Kidney (tissue), 22 donors: Measurements from ENCODE around the gene TCEA3. TPM values are rescaled to one million over a fixed set of nuclear protein-coding genes. Genes with fewer than 3 reads are reported as not detected.

Experiments used
- DNase-seq, 5 donors: peaks; one replicate each; pipeline ENCODE4 v3.0.0-alpha.2; 2013 to 2020
- FAIRE-seq: peaks from 2 replicates; lab custom pipeline; 2012; peaks lifted over from hg19 to GRCh38; lab: Jason Lieb, UNC
- H3K27ac ChIP-seq, 2 donors: one replicate each; pipeline ENCODE4 v1.7.0; 2013; ENCODE audit warnings: low read depth in 2 of 2, low read length in 2 of 2, inconsistent platforms in 1 of 2
- H3K27me3 ChIP-seq: one replicate; pipeline ENCODE4 v1.7.1; 2013; ENCODE audit warnings: low read length, inconsistent platforms; ENCODE audit not compliant: control insufficient read depth, insufficient read depth
- H3K36me3 ChIP-seq, 3 donors: one replicate each; pipeline versions ENCODE4 v1.7.0 to v1.7.1; 2013; ENCODE audit warnings: low read length in 3 of 3, control low read depth in 1 of 3, inconsistent platforms in 1 of 3; ENCODE audit not compliant: insufficient read depth in 3 of 3, control insufficient read depth in 2 of 3
- H3K4me1 ChIP-seq, 3 donors: one replicate each; pipeline versions ENCODE4 v1.7.0 to v1.7.1; 2013; ENCODE audit warnings: low read length in 3 of 3, inconsistent platforms in 1 of 3, low read depth in 1 of 3; ENCODE audit not compliant: control insufficient read depth in 2 of 3, insufficient read depth in 2 of 3
- H3K4me3 ChIP-seq, 3 donors: one replicate each; pipeline versions ENCODE4 v1.7.0 to v1.8.1; 2013; ENCODE audit warnings: low read length in 3 of 3, control low read depth in 1 of 3, inconsistent platforms in 1 of 3
- H3K9ac ChIP-seq, 3 donors: one replicate each; pipeline versions ENCODE4 v1.7.0 to v1.7.1; 2013; ENCODE audit warnings: low read length in 3 of 3, control low read depth in 1 of 3, inconsistent platforms in 1 of 3
- H3K9me3 ChIP-seq, 3 donors: one replicate each; pipeline versions ENCODE4 v1.7.0 to v1.7.1; 2013; ENCODE audit warnings: low read length in 3 of 3, control low read depth in 1 of 3, inconsistent platforms in 1 of 3; ENCODE audit not compliant: control insufficient read depth in 2 of 3, insufficient read depth in 1 of 3
- intact Hi-C: fragments of 100-400 bp; cut with DNase I; formaldehyde crosslinking; loops from one replicate; pipeline ENCODE4 v1.11.1; 2022
- long read RNA-seq, 10 donors: library from polyadenylated mRNA in 1 of 10; unstranded in 1 of 10; transcript quantifications; one replicate each; pipeline ENCODE4 v2.0.0 and lab custom pipeline, GENCODE V29; 2021 to 2026
- polyA plus RNA-seq: library from polyadenylated mRNA; stranded (reverse); fragments of 350-450 nt; fragmentation: Illumina TruSeq; extraction: RNeasy Lipid Tissue Mini Kit (QIAGEN cat#74804); gene quantifications from one replicate; pipeline ENCODE4 v1.2.3, GENCODE V29; 2014; ENCODE audit warnings: low read depth, low replicate concordance; ENCODE audit not compliant: insufficient read depth
- total RNA-seq: library from RNA; stranded (reverse); fragmentation: NEBNext Ultra II Directional; extraction: Animal tissue kit (Norgen Biotek cat#: 25700); gene quantifications from one replicate; pipeline ENCODE4 v1.2.1, GENCODE V29; 2021
- TF ChIP-seq, protein P1 (sequence below): IDR thresholded peaks from 3 replicates; pipeline ENCODE4 v1.5.1; 2012; ENCODE audit warnings: mild to moderate bottlenecking, moderate library complexity, borderline replicate concordance; ENCODE audit not compliant: insufficient read depth; ENCODE audit errors: extremely low read depth
- donor health status: control.
- donor health status: control.
- donor health status: control.
- donor health status: control.
- donor health status: control.
- donor health status: DM: yes; HTN: yes; CAD: no.
- donor health status: Normal renal cell carcinoma (clear cell type).

Gene TCEA3
- 46.3 TPM for total RNA-seq
- 93.2 TPM for polyA plus RNA-seq
- long read RNA-seq, donor 1, partial matches to known transcripts = 0 of 4 reads
- long read RNA-seq, donor 1, other reads (novel, unspliced or antisense) = 0 of 4 reads
- long read RNA-seq, donor 2, transcript TCEA3-203 (11 exons, 1,559 nt) = major isoform, 16 of 16 reads
- long read RNA-seq, donor 2, partial matches to known transcripts = 0 of 16 reads
- long read RNA-seq, donor 2, other reads (novel, unspliced or antisense) = 0 of 16 reads
- long read RNA-seq, donor 3, transcript TCEA3-203 (11 exons, 1,559 nt) = major isoform, 17 of 18 reads
- long read RNA-seq, donor 3, partial matches to known transcripts = 0 of 18 reads
- long read RNA-seq, donor 3, other reads (novel, unspliced or antisense) = 0 of 18 reads
- long read RNA-seq, donor 4, transcript TCEA3-203 (11 exons, 1,559 nt) = major isoform, 8 of 9 reads
- long read RNA-seq, donor 4, partial matches to known transcripts = 0 of 9 reads
- long read RNA-seq, donor 4, other reads (novel, unspliced or antisense) = 0 of 9 reads
- long read RNA-seq, donor 5, partial matches to known transcripts = 0 of 1 reads
- long read RNA-seq, donor 5, other reads (novel, unspliced or antisense) = 0 of 1 reads
- long read RNA-seq, donor 6, transcript TCEA3-203 (11 exons, 1,559 nt) = major isoform, 12 of 20 reads
- long read RNA-seq, donor 6, partial matches to known transcripts = 7 of 20 reads
- long read RNA-seq, donor 6, other reads (novel, unspliced or antisense) = 0 of 20 reads
- long read RNA-seq, donor 7, transcript TCEA3-203 (11 exons, 1,559 nt) = major isoform, 45 of 68 reads
- long read RNA-seq, donor 7, partial matches to known transcripts = 8 of 68 reads
- long read RNA-seq, donor 7, other reads (novel, unspliced or antisense) = 14 of 68 reads
- long read RNA-seq, donor 8, partial matches to known transcripts = 0 of 2 reads
- long read RNA-seq, donor 8, other reads (novel, unspliced or antisense) = 0 of 2 reads
- long read RNA-seq, donor 9, transcript TCEA3-203 (11 exons, 1,559 nt) = major isoform, 5 of 5 reads
- long read RNA-seq, donor 9, partial matches to known transcripts = 0 of 5 reads
- long read RNA-seq, donor 9, other reads (novel, unspliced or antisense) = 0 of 5 reads
- long read RNA-seq, donor 10, transcript TCEA3-203 (11 exons, 1,559 nt) = major isoform, 9 of 15 reads
- long read RNA-seq, donor 10, partial matches to known transcripts = 5 of 15 reads
- long read RNA-seq, donor 10, other reads (novel, unspliced or antisense) = 0 of 15 reads

DNA sequence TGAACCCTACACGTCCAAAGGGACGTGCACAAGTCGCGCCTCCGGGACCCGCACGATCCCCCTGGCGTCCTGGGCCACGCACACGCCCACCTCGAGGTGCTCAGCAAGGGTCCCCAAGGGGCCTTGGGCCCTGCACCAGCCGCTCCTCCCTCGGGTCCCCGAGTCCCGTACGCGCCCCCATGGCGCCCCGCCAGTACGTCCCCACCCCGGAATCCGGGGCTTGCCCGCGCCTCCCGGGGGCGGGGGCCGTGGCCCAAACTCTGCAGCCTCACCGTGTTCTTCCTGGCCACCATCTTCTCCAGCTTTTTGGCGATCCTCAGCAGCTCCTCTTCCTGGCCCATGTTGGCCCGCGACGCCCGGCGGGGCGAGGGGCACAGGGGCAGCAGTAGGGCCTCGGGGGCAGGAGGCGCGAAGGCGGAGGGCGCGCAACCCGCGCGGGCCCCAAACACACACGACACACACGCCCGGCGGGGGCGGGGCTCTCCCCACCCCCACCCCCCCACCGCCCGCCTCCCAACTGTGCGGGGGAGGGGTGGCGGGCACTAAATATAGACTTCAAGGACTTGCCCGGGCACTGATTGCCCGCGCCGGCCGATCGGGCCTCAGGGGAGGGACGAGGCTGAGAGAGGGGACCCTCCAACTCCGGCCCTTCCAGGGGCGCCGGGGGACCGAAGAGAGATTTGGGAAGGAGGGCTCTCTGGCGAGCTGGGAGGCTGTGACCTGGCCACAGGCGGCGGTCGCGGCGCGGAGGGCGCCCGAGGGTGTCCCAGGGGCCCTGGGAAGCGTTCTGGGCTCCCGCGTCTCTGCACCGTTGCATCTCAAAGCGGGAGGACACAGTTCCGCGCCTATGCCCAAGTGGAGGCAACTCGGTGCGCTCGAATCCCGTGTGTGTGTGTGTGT, at the start of gene TCEA3:
Gene TCEA3, minus strand, starts transcription at position 456 of the 900 bp plus-strand sequence. Its CDS starts 115 bp downstream, at position 341.
- Histone ChIP-seq H3K4me1 (peaks cover 5 to 26% (median 20%) of the 10 kb centered on the region in 3 donors), H3K4me3 (peak within 1 kb of the TSS; percentile 18 to 73 (median 46)), H3K36me3 (peaks cover 0 to 6% (median 0%) of the 10 kb centered on the region in 3 donors), H3K9ac (peak within 1 kb of the TSS in 2 of 3 donors; percentile 4 to 78), H3K9me3 (no peaks in the 10 kb centered on the region), H3K27me3 (no peaks in the 10 kb centered on the region), H3K27ac (peak within 1 kb of the TSS; percentile 74 to 77)
- intact Hi-C loops = no loop called here
- DNase-seq (peak in 4 of 5 donors; percentile 39 to 72 (median 60)), FAIRE-seq (no peak)
- TF ChIP-seq, protein P1, sequence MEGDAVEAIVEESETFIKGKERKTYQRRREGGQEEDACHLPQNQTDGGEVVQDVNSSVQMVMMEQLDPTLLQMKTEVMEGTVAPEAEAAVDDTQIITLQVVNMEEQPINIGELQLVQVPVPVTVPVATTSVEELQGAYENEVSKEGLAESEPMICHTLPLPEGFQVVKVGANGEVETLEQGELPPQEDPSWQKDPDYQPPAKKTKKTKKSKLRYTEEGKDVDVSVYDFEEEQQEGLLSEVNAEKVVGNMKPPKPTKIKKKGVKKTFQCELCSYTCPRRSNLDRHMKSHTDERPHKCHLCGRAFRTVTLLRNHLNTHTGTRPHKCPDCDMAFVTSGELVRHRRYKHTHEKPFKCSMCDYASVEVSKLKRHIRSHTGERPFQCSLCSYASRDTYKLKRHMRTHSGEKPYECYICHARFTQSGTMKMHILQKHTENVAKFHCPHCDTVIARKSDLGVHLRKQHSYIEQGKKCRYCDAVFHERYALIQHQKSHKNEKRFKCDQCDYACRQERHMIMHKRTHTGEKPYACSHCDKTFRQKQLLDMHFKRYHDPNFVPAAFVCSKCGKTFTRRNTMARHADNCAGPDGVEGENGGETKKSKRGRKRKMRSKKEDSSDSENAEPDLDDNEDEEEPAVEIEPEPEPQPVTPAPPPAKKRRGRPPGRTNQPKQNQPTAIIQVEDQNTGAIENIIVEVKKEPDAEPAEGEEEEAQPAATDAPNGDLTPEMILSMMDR = no peak

DNA sequence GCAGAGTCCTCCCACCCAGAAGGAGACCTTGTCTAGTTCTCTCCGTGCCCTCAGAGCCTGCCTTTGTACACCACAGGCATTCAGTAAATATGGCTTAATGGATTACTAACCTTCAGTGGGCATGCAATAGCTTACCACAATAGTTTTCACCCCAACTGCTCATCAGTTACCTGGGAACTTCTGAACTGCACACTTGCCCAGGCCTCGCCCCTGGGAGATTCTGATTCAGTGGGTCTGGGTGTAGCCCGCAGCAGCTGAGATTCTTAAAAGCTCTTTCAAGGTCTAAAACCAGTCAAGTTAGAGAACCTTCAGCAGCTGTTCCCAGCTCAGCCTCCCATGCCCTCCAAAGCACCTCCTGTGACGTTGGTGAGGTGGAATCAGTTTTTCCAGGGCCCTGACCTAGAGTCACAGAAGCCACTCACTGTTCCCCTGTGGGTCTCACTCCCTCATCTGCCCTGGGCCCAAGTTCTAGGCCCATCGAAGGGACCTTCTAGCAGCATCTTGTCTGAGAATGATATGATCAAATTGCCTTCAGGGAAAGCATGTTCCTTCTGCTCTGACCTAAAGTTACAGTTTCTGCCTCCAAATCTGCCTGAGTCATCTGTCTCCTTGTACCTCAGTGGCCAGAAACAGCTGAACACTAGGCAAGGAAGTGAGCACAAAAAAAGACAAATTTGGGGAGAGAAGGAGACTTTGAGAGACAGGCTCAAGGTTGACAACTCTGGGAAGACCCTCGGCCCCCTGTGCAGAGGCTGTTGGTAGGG, 48.7 kb upstream of the TCEA3 start:
- Histone ChIP-seq H3K36me3 (no peaks in the 10 kb centered on the region), H3K9me3 (no peaks in the 10 kb centered on the region), H3K27me3 (no peaks in the 10 kb centered on the region), H3K4me1 (peaks cover 0 to 34% (median 26%) of the 10 kb centered on the region in 3 donors), H3K4me3 (no peak overlapping the region), H3K27ac (peak overlapping the region; percentile 71 to 77), H3K9ac (peak overlapping the region in 2 of 3 donors; percentile 5 to 13)
- TF ChIP-seq, protein P1 = no peak
- FAIRE-seq = no peak
- DNase-seq = no peak
- intact Hi-C loops = no loop called here
